Dedifferentiated amniotic fluid mesenchymal stem cell (primary cell): ENCODE measurements around the gene TAC3.
"Not testable (repeated sequence)": the region's sequence is repeated elsewhere in the genome, so short reads cannot be mapped to it uniquely, and the experiment has no call there.

Source experiments
- DNase-seq: peaks from one replicate; pipeline ENCODE4 v3.0.0-alpha.2; 2016; ENCODE audit errors: extremely low spot score

TAC3 gene

GRCh38 chr12:56982578-56983236, 33.6 kb downstream of the TAC3 start:
- not testable (repeated sequence) for DNase-seq

- no peak for DNase-seq
Observed at GRCh38 chr12:56980941-56981530, 35.3 kb downstream of the TAC3 start.

GRCh38 chr12:56980268-56980667, 36.1 kb downstream of the TAC3 start:
- DNase-seq: no peak

GRCh38 chr12:56979628-56980027, 36.7 kb downstream of the TAC3 start:
- no peak for DNase-seq

- no peak for DNase-seq
Observed at GRCh38 chr12:56978397-56979138, 37.8 kb downstream of the TAC3 start.

GRCh38 chr12:56977361-56977760, 39.0 kb downstream of the TAC3 start:
- not testable (repeated sequence) for DNase-seq

GRCh38 chr12:56974224-56974623, 42.1 kb downstream of the TAC3 start:
- not testable (repeated sequence) for DNase-seq

GRCh38 chr12:56968910-56969309, 47.4 kb downstream of the TAC3 start:
- DNase-seq: not testable (repeated sequence)

GRCh38 chr12:56965997-56966642, 50.2 kb downstream of the TAC3 start:
- DNase-seq: not testable (repeated sequence)

- not testable (repeated sequence) for DNase-seq
Observed at GRCh38 chr12:56965124-56965523, 51.2 kb downstream of the TAC3 start.

GRCh38 chr12:56963557-56963956, 52.8 kb downstream of the TAC3 start:
- DNase-seq: not testable (repeated sequence)

GRCh38 chr12:56962247-56962646, 54.1 kb downstream of the TAC3 start:
- not testable (repeated sequence) for DNase-seq
